ENCODE measurements around the gene DNAH3. TPM values are rescaled to one million over a fixed set of nuclear protein-coding genes. Genes with fewer than 3 reads are reported as not detected.

Gene DNAH3
- total RNA-seq, 1 donor from 2014 or later = not detected

DNA sequence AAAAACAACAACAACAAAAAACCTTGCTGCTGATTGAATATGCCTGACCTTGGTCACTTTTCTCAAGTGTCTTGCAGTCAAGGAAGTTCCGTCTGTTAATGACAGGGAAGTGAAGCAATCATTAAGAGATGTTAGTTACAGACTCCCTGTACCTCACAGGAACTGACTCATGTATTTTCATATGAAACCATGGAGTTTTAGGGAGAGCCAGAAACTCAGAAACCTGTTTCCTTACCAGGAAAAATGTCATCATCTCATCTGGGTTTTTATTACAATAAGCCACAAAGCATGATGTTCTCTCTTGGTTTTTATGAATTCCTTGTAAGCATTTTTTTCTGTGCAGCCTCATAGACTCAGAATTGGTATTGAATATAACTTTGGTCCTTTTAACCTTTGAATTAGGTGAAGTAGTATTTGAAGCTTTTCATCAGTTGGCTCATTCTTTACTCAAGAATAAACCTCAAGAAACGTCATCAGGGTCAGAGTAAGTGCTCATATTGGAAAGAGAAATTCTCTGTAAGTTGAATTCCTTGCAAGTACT lies 239.8 kb downstream of the DNAH3 start:
- H3K27me3 Mint-ChIP-seq (ENCODE audit: unreplicated experiment) = no peaks in the 10 kb centered on the region
- no peak overlapping the region for H3K4me3 Mint-ChIP-seq (ENCODE audit: unreplicated experiment)
- DNase-seq = no peak
- H3K27ac Mint-ChIP-seq (ENCODE audit: unreplicated experiment) = no peak overlapping the region
- TF ChIP-seq, protein P1, sequence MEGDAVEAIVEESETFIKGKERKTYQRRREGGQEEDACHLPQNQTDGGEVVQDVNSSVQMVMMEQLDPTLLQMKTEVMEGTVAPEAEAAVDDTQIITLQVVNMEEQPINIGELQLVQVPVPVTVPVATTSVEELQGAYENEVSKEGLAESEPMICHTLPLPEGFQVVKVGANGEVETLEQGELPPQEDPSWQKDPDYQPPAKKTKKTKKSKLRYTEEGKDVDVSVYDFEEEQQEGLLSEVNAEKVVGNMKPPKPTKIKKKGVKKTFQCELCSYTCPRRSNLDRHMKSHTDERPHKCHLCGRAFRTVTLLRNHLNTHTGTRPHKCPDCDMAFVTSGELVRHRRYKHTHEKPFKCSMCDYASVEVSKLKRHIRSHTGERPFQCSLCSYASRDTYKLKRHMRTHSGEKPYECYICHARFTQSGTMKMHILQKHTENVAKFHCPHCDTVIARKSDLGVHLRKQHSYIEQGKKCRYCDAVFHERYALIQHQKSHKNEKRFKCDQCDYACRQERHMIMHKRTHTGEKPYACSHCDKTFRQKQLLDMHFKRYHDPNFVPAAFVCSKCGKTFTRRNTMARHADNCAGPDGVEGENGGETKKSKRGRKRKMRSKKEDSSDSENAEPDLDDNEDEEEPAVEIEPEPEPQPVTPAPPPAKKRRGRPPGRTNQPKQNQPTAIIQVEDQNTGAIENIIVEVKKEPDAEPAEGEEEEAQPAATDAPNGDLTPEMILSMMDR (IDR thresholded peaks at IDR 0.05; ENCODE audit: partially characterized antibody, unreplicated experiment) = no peak
- H3K4me1 Mint-ChIP-seq (ENCODE audit: low read depth, unreplicated experiment) = peaks cover 5% of the 10 kb centered on the region
- no peaks in the 10 kb centered on the region for H3K36me3 Mint-ChIP-seq (ENCODE audit: unreplicated experiment)
- H3K9me3 Mint-ChIP-seq (ENCODE audit: unreplicated experiment) = no peaks in the 10 kb centered on the region

DNA sequence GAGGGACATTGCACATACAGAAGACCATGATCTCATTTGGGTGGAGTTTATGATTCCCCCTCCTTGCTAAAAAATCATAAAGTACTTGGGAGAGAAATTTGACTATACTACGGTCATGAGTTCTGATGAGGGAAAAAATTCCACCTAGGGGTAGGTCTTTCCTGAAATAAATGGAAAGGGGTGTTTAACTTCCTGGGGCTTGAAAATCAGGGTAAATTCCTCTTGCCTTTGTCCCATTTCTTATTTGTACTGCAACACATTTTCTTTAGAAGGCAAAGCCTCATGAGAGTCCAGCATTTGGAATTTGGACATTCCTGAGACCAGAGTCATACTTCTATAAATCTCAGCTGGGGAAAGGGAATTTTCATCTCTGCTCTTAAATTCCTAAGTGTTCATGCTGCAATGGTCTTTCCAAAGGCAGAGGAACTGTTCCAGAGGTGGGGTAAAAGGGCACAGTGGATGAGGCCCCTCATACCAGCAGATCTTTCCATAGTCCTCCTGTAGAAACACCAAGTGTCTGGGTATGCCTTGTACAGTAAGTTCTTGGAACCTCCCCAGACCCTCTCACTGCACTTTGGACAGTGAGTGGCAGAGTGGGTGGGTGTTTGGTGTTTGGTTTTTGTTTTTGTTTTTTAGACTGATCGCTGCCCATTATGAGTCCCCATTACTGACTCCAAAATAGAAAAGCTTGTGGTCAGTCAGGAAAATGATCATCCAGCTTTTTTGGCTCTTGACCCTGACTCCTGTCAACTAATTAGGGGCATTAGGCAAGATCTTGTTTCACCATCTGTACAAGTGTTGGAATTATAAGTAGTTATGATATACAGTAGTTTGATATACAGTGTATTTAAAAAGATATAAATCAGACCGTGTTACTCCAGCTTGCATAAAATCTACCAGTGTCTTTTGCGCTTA lies 244.0 kb downstream of the DNAH3 start:
- H3K27me3 Mint-ChIP-seq (ENCODE audit: unreplicated experiment) = no peaks in the 10 kb centered on the region
- H3K4me3 Mint-ChIP-seq (ENCODE audit: unreplicated experiment) = no peak overlapping the region
- no peak for DNase-seq
- peaks cover 5% of the 10 kb centered on the region for H3K4me1 Mint-ChIP-seq (ENCODE audit: low read depth, unreplicated experiment)
- no peak overlapping the region for H3K27ac Mint-ChIP-seq (ENCODE audit: unreplicated experiment)
- TF ChIP-seq, protein P1 (IDR thresholded peaks at IDR 0.05; ENCODE audit: partially characterized antibody, unreplicated experiment) = no peak
- peaks cover 4% of the 10 kb centered on the region for H3K9me3 Mint-ChIP-seq (ENCODE audit: unreplicated experiment)
- H3K36me3 Mint-ChIP-seq (ENCODE audit: unreplicated experiment) = no peaks in the 10 kb centered on the region

DNA sequence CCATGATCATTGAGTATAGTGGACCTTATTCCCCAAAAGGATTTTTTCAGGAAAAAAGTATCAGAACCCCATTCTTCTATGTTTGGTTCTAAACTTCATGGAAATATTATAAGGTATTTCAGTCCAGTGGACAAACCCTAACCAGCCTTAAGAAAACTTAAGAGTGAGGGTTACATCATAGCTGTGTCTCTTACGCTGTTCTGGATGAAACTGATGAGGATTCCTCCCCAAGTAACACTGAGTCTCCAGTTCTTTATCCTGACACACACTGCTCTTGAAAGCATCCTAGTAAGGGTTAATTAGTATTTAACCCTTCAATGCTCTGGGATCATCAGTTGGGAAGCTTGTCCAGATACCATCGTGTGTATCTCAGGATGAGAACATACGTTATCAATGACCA lies 245.1 kb downstream of the DNAH3 start:
- Mint-ChIP-seq H3K9me3 (ENCODE audit: unreplicated experiment) (peaks cover 10% of the 10 kb centered on the region), H3K36me3 (ENCODE audit: unreplicated experiment) (no peaks in the 10 kb centered on the region), H3K4me3 (ENCODE audit: unreplicated experiment) (no peak overlapping the region), H3K27ac (ENCODE audit: unreplicated experiment) (no peak overlapping the region), H3K27me3 (ENCODE audit: unreplicated experiment) (no peaks in the 10 kb centered on the region), H3K4me1 (ENCODE audit: low read depth, unreplicated experiment) (peaks cover 5% of the 10 kb centered on the region)
- no peak for DNase-seq
- TF ChIP-seq, protein P1 (IDR thresholded peaks at IDR 0.05; ENCODE audit: partially characterized antibody, unreplicated experiment) = no peak

DNA sequence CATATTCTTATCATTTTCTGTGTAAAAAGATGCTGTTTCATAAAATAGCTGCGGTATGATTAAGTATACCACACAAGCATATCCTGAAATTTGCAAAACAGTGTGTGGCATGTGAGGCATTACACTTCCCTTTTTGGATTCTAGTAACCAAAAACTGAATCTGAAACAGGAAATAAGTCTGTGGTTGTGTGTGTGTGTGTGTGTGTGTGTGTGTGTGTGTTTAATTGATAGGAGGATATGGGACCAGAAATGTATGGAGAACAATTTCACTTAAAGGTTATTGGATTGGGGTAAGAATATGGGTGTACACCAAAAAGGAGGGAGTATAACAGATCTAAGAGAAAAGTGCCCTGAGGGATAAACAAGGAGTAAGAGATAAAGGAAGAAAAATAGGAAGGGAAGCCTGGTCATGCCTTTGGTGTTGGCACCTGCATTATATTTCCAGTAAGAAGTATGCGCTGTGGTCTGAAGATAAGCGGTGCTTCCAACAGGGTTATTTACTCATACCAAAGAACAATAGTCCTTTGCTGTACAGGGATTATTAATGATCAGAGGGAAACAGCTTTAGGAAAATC lies 246.1 kb downstream of the DNAH3 start:
- H3K27me3 Mint-ChIP-seq (ENCODE audit: unreplicated experiment) = peaks cover 2% of the 10 kb centered on the region
- peaks cover 5% of the 10 kb centered on the region for H3K4me1 Mint-ChIP-seq (ENCODE audit: low read depth, unreplicated experiment)
- H3K27ac Mint-ChIP-seq (ENCODE audit: unreplicated experiment) = no peak overlapping the region
- no peak for DNase-seq
- H3K36me3 Mint-ChIP-seq (ENCODE audit: unreplicated experiment) = no peaks in the 10 kb centered on the region
- peaks cover 12% of the 10 kb centered on the region for H3K9me3 Mint-ChIP-seq (ENCODE audit: unreplicated experiment)
- no peak overlapping the region for H3K4me3 Mint-ChIP-seq (ENCODE audit: unreplicated experiment)
- TF ChIP-seq, protein P1 (IDR thresholded peaks at IDR 0.05; ENCODE audit: partially characterized antibody, unreplicated experiment) = no peak

Data from glutamatergic neuron (in vitro differentiated cells).